ENCODE measurements around the gene C8G. TPM values are rescaled to one million over a fixed set of nuclear protein-coding genes. Genes with fewer than 3 reads are reported as not detected.
A peak's percentile ranks its signal among the peaks of the same experiment; 100 is the strongest.

C8G gene
- total and polyA plus RNA-seq, 9 of the 15 experiments (the other 6 are each of a cell fraction or from before 2014, with no cell fraction given): 0.35 to 5.9 (median 2.7) TPM; not detected in 2

GRCh38 chr9:136949817-136950655 lies 5.0 kb downstream of the C8G start (continued):
- TF ChIP-seq CREB5 (CRISPR knock-in tag; IDR thresholded peaks at IDR 0.05) (no peak), YY1 (IDR thresholded peaks at IDR 0.05; ENCODE audit: borderline replicate concordance in 1 of 3, control insufficient read depth in 1 of 3, extremely low read depth in 1 of 3, insufficient read depth in 3 of 3, insufficient read length in 1 of 3, insufficient replicate concordance in 2 of 3, low read depth in 1 of 3, low read length in 2 of 3) (peak in 1 of 3 experiments; percentile 4), CREBBP (IDR thresholded peaks at IDR 0.05; ENCODE audit: low read depth, low read length) (no peak), HNRNPLL (IDR thresholded peaks at IDR 0.05; ENCODE audit: low read depth, low read length, poor library complexity, severe bottlenecking) (peak; percentile 57), ZFP1 (CRISPR knock-in tag; IDR thresholded peaks at IDR 0.05) (no peak), TCF3 (CRISPR knock-in tag; IDR thresholded peaks at IDR 0.05) (0 out of 2 replicates have a peak, but pooled peaks have one; percentile 5), HDAC1 (IDR thresholded peaks at IDR 0.05) (no peak; a peak in 1 of 4 replicates), NUFIP1 (IDR thresholded peaks at IDR 0.05; ENCODE audit: partially characterized antibody) (no peak), ZNF140 (CRISPR knock-in tag; IDR thresholded peaks at IDR 0.05) (no peak), HOMEZ (CRISPR knock-in tag; IDR thresholded peaks at IDR 0.05) (peak; percentile 82; the same call in 1 of the 2 replicates), ZNF212 (CRISPR knock-in tag; IDR thresholded peaks at IDR 0.05) (no peak), ZNF41 (CRISPR knock-in tag; conservative IDR thresholded peaks at IDR 0.05) (no peak), RAD51 (IDR thresholded peaks at IDR 0.05; ENCODE audit: borderline replicate concordance, low read depth) (peak; percentile 98), HNRNPUL1 (IDR thresholded peaks at IDR 0.05; ENCODE audit: low read length) (no peak), U2AF1 (optimal IDR thresholded peaks at IDR 0.05; ENCODE audit: low read depth, low read length) (no peak), ZNF280A (IDR thresholded peaks at IDR 0.05; ENCODE audit: low read depth, partially characterized antibody) (no peak), SETDB1 (IDR thresholded peaks at IDR 0.05; ENCODE audit: low read length) (no peak), CBFA2T3 (IDR thresholded peaks at IDR 0.05) (0 out of 2 replicates have a peak, but pooled peaks have one; percentile 34), GABPB1 (CRISPR knock-in tag; IDR thresholded peaks at IDR 0.05) (no peak), ZBTB34 (CRISPR knock-in tag; IDR thresholded peaks at IDR 0.05) (no peak), EHMT2 (IDR thresholded peaks at IDR 0.05) (no peak), ZNF143 (CRISPR knock-in tag; IDR thresholded peaks at IDR 0.05) (no peak), CHCHD3 (CRISPR knock-in tag; IDR thresholded peaks at IDR 0.05) (no peak)
